ENCODE measurements around the gene PDE8B. TPM values are rescaled to one million over a fixed set of nuclear protein-coding genes. Genes with fewer than 3 reads are reported as not detected.

PDE8B gene, protein sequence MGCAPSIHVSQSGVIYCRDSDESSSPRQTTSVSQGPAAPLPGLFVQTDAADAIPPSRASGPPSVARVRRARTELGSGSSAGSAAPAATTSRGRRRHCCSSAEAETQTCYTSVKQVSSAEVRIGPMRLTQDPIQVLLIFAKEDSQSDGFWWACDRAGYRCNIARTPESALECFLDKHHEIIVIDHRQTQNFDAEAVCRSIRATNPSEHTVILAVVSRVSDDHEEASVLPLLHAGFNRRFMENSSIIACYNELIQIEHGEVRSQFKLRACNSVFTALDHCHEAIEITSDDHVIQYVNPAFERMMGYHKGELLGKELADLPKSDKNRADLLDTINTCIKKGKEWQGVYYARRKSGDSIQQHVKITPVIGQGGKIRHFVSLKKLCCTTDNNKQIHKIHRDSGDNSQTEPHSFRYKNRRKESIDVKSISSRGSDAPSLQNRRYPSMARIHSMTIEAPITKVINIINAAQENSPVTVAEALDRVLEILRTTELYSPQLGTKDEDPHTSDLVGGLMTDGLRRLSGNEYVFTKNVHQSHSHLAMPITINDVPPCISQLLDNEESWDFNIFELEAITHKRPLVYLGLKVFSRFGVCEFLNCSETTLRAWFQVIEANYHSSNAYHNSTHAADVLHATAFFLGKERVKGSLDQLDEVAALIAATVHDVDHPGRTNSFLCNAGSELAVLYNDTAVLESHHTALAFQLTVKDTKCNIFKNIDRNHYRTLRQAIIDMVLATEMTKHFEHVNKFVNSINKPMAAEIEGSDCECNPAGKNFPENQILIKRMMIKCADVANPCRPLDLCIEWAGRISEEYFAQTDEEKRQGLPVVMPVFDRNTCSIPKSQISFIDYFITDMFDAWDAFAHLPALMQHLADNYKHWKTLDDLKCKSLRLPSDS
- under 0.01 TPM in 1 of 2 replicates, not detected in the other for total RNA-seq

GRCh38 chr5:77210091-77210963, at the start of gene PDE8B:
TSS of gene PDE8B (plus strand) at chr5:77210680. CDS start at chr5:77210926, 246 bp downstream.
- no peak for TF ChIP-seq CTCF (IDR thresholded peaks at IDR 0.05; ENCODE audit: insufficient read depth, low read length, severe bottlenecking)
- no peaks in the 10 kb centered on the region for H3K36me3 ChIP-seq (ENCODE audit: control insufficient read depth, insufficient read depth, low read length)
- no peak within 1 kb of the TSS for H3K4me3 ChIP-seq (ENCODE audit: low read depth, low read length)
- peaks cover 21% of the 10 kb centered on the region for H3K27me3 ChIP-seq (ENCODE audit: control insufficient read depth, insufficient read depth, low read length)
- DNase-seq (ENCODE audit: low read depth): no peak
- no peak for FAIRE-seq

DNA sequence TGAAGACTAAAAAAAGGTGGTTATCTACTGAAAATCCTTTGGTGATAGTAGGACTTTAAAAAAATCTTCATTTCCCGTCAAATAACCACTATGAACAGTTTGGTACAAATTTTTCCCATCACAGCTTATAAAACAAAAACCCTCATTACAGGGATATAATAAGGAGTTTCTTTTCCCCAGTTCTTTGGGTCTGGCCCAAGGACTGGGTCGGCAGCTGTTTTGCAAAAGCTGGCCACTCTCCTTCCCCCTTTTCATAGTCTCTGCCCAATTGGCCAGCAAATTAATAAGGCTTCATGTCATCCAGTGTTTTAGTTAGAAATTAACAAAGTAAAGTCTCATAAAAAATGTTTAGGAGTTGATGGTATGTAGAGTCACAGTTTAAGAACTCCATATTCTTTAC, 47.0 kb upstream of the PDE8B start:
- no peak for DNase-seq (ENCODE audit: low read depth)
- no peak for TF ChIP-seq CTCF (IDR thresholded peaks at IDR 0.05; ENCODE audit: insufficient read depth, low read length, severe bottlenecking)
- Histone ChIP-seq H3K27me3 (ENCODE audit: control insufficient read depth, insufficient read depth, low read length) (no peaks in the 10 kb centered on the region), H3K36me3 (ENCODE audit: control insufficient read depth, insufficient read depth, low read length) (no peaks in the 10 kb centered on the region), H3K4me3 (ENCODE audit: low read depth, low read length) (no peak overlapping the region)
- no peak for FAIRE-seq

GRCh38 chr5:77167063-77167462, 43.4 kb upstream of the PDE8B start:
- FAIRE-seq (no peak), DNase-seq (ENCODE audit: low read depth) (no peak)
- TF ChIP-seq CTCF (IDR thresholded peaks at IDR 0.05; ENCODE audit: insufficient read depth, low read length, severe bottlenecking): no peak
- H3K27me3 ChIP-seq (ENCODE audit: control insufficient read depth, insufficient read depth, low read length): peaks cover 2% of the 10 kb centered on the region
- H3K4me3 ChIP-seq (ENCODE audit: low read depth, low read length): no peak overlapping the region
- H3K36me3 ChIP-seq (ENCODE audit: control insufficient read depth, insufficient read depth, low read length): no peaks in the 10 kb centered on the region

GRCh38 chr5:77167695-77168121, 42.8 kb upstream of the PDE8B start:
- peak; percentile 37 for DNase-seq (ENCODE audit: low read depth)
- no peaks in the 10 kb centered on the region for H3K36me3 ChIP-seq (ENCODE audit: control insufficient read depth, insufficient read depth, low read length)
- H3K4me3 ChIP-seq (ENCODE audit: low read depth, low read length): no peak overlapping the region
- no peak for TF ChIP-seq CTCF (IDR thresholded peaks at IDR 0.05; ENCODE audit: insufficient read depth, low read length, severe bottlenecking)
- FAIRE-seq: no peak
- peaks cover 2% of the 10 kb centered on the region for H3K27me3 ChIP-seq (ENCODE audit: control insufficient read depth, insufficient read depth, low read length)

GRCh38 chr5:77168161-77168878, 42.2 kb upstream of the PDE8B start:
- TF ChIP-seq CTCF (IDR thresholded peaks at IDR 0.05; ENCODE audit: insufficient read depth, low read length, severe bottlenecking): no peak
- Histone ChIP-seq H3K4me3 (ENCODE audit: low read depth, low read length) (no peak overlapping the region), H3K27me3 (ENCODE audit: control insufficient read depth, insufficient read depth, low read length) (peaks cover 2% of the 10 kb centered on the region), H3K36me3 (ENCODE audit: control insufficient read depth, insufficient read depth, low read length) (no peaks in the 10 kb centered on the region)
- no peak for DNase-seq (ENCODE audit: low read depth)
- peak; percentile 50 for FAIRE-seq
